Fibroblast of the aortic adventitia (primary cell): ENCODE data around the gene TSHZ2. TPM values are rescaled to one million over a fixed set of nuclear protein-coding genes. Genes with fewer than 3 reads are reported as not detected.

Experiments
- DNase-seq: peaks from one replicate; pipeline ENCODE4 v3.0.0-alpha.2; 2010; ENCODE audit warnings: low read depth
- H3K4me3 ChIP-seq: 2 replicates; pipeline ENCODE4 v1.5.1; 2011; ENCODE audit warnings: low read depth, mild to moderate bottlenecking, control low read depth, low read length, moderate library complexity
- CTCF ChIP-seq: IDR thresholded peaks from 2 replicates; pipeline ENCODE4 v1.5.1; 2011; ENCODE audit warnings: mild to moderate bottlenecking, low read length, control low read depth, inconsistent platforms; ENCODE audit not compliant: insufficient read depth
- total RNA-seq: library from RNA; depleted of rRNA; stranded (reverse); fragments of >200 nt; gene quantifications from 2 replicates; pipeline ENCODE4 v1.2.3, GENCODE V29; 2012; ENCODE audit warnings: low replicate concordance

The TSHZ2 gene
- total RNA-seq, 1 donor: 6.9 TPM

- H3K4me3 ChIP-seq: no peak overlapping the region
- no peak for DNase-seq
- TF ChIP-seq CTCF: no peak
These were observed 96.1 kb downstream of the TSHZ2 start for GRCh38 chr20:53068241-53068640.

- no peak overlapping the region for H3K4me3 ChIP-seq
- TF ChIP-seq CTCF: no peak
- no peak for DNase-seq
These were observed 97.0 kb downstream of the TSHZ2 start for GRCh38 chr20:53069132-53069531.

- no peak for DNase-seq
- no peak overlapping the region for H3K4me3 ChIP-seq
- TF ChIP-seq CTCF: no peak
These were observed 98.1 kb downstream of the TSHZ2 start for GRCh38 chr20:53070224-53070623.

- no peak for TF ChIP-seq CTCF
- DNase-seq: no peak
- H3K4me3 ChIP-seq: no peak overlapping the region
These were observed 98.7 kb downstream of the TSHZ2 start for GRCh38 chr20:53070706-53071392.

GRCh38 chr20:53071833-53072232 lies 99.7 kb downstream of the TSHZ2 start:
- TF ChIP-seq CTCF: no peak
- no peak overlapping the region for H3K4me3 ChIP-seq
- no peak for DNase-seq

GRCh38 chr20:53072923-53073579 lies 100.9 kb downstream of the TSHZ2 start:
- H3K4me3 ChIP-seq: no peak overlapping the region
- DNase-seq: no peak
- TF ChIP-seq CTCF: no peak
